ENCODE data around the gene C2orf66.

The C2orf66 gene

GRCh38 chr2:196809260-196809659 lies at the start of gene C2orf66:
Gene C2orf66 (minus strand): TSS chr2:196809355. CDS start chr2:196809336, 19 bp downstream.
- in situ Hi-C loops (cut with HindIII; ENCODE audit: low sequenced_read_pairs), result no loop called here

DNA sequence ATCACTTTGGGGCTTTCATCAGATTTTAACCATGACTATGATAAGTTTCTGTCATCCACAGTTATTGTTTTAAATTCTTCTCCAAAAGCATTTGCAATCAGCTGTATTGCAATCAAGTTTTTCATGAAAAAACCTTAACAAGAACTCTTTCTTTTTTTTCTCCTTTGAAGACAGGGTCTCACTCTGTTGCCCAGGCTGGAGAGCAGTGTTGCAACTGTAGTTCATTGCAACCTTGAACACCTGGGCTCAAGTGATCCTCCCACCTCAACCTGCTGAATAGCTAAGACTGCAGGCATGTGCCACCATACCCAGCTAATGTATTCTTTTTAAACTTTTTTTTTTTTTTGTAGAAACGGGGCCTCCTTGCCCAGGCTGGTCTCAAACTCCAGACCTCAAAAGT lies 45.5 kb upstream of the C2orf66 start:
- in situ Hi-C loops (cut with HindIII; ENCODE audit: low sequenced_read_pairs), result no loop called here

DNA sequence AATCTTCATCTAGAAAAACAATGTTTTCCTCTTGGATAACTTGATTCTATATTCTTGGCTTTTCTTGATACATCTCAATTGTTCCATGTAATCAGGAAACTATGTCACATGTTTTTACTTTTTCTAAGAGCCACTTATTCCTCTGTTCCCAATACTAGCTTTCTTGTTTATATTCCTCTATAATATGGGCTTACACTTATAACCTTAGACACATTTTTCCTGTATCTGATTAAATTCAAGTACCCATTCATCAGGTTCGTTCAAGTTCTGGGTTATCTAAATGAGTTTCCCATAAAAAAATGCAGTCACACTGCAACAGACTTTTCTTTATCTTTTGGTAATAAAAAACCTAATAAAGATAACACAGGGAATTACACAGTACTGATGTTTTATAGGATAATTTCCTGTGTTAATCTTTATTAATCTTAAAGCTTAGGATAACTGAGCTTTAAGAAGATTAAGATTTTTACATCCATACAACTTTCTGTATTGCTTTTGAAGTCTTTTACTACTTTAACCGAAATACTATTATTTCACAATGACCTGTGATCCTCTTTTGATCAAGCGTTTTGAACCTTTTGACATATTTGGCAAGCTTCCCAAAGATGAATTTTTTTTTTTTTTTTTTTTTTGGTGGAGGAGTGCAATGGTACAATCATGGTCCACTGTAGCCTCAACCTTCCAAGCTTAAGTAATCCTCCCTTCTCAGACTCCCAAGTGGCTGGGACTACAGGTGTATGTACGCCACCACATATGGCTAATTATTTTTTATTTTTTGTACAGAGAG lies 44.3 kb upstream of the C2orf66 start:
- in situ Hi-C loops (cut with HindIII; ENCODE audit: low sequenced_read_pairs), result no loop called here

DNA sequence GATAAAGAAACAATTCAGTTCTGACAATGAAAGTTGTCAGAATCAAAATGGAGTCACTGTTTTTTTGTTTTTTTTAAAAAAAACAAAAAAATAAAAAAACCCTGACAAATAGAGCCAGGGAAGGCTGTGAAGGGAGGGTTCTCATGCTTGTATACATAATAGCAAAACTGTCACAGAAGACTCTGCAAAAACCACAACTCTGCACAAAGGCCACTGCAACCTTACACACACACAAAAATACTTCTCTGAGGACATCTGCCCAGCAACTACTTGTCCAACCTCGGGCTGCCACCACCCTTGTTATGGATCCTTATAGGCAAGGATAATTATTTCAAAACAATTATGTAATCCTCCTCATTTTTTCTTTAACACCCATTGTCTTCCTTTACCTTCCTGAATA lies 41.9 kb upstream of the C2orf66 start:
- in situ Hi-C loops (cut with HindIII; ENCODE audit: low sequenced_read_pairs), result no loop called here

GRCh38 chr2:196849895-196850294 lies 40.7 kb upstream of the C2orf66 start:
- in situ Hi-C loops (cut with HindIII; ENCODE audit: low sequenced_read_pairs), result no loop called here

DNA sequence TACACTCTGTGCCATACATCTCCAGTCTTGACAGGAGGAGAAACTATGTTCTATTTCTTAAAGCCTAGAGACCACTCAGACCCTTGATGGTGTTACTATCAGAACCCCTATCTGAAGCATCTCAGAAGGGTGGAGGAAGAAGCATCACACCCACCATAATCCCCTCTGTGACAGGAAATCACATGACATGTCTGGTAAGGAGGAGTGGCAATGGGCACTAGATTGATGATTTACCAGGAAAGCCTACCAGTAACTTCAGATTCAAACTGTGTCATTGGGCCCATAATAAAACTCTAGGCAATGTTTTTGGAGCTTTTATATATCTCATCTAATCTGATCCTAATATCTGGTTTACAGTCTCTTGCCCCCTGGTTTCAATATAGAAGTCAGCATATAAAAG lies 37.1 kb upstream of the C2orf66 start:
- in situ Hi-C loops (cut with HindIII; ENCODE audit: low sequenced_read_pairs), result no loop called here

DNA sequence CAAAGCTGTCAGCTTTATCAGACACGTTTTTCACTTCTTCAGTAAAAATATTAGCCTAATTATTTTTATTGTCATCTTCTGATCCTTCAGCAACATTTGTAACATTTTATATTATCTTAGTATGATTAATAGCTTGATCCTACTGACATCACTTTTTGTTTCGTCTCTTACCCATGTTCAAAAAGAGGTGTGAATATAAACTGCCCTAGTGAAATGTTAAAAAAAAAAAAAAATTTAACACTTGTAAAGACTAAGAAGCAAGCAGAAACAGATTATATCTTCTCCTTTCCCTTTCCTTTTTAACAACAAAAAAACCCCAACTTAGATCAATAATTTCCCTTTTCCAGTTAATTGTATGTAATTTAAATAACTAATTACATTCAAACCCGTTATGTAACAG lies 36.2 kb upstream of the C2orf66 start:
- in situ Hi-C loops (cut with HindIII; ENCODE audit: low sequenced_read_pairs), result no loop called here

DNA sequence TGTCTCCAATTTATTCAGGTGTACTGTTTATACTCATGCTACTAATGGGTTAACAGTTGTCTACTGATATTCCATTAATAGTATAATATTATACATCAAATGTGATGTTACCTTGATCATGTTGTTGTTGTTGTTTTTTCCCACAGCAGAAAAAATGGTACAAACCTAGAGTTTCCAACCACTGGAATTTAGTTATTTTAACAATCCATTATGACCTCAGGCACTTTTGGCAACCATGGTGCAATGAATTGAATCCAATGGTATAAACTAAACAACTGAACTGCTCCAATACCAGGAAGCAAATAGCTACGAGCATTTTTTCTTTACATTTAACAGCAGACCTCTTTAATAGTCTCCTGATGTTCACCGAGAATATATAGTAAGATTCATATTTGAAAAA lies 31.0 kb upstream of the C2orf66 start:
- in situ Hi-C loops (cut with HindIII; ENCODE audit: low sequenced_read_pairs), result no loop called here

GRCh38 chr2:196839574-196839973 lies 30.4 kb upstream of the C2orf66 start:
- in situ Hi-C loops (cut with HindIII; ENCODE audit: low sequenced_read_pairs), result no loop called here

DNA sequence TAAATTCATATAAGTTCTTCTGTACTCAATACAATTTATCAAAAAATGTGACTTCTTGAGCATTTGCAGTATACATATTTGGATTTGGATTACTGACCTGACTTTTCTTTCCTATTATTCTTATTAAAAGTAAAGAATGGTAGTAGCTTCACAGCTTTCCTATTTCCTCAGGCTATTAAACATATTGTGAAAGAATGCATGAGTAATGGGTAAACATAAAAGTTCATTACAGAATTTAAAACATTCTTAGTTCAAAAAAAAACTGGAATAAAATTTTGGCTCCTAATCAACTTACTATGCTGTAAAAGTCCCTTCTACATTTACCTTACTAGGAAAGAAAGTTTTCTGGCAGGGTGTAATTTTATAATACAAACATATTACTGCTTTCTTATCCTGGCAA lies 27.3 kb upstream of the C2orf66 start:
- in situ Hi-C loops (cut with HindIII; ENCODE audit: low sequenced_read_pairs), result no loop called here

DNA sequence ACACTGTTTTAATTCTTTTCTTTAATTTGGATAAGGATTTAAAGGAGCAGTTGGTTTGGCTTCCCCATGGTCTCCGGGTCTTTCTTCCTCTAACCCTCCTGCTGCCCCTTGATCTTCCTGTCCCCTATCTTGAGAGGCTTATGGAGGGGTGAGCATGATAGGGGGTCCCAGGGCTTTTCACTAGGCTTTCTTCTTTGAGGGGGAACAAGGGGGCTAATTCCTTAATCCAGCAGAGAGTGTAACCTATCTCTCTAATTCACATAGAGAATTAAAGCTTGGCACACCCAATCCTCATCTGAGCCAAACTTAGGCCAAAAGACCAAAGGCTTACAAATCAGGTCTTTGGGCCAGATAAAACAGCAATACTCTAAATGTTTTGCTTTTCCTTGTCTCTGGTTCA lies 21.5 kb upstream of the C2orf66 start:
- in situ Hi-C loops (cut with HindIII; ENCODE audit: low sequenced_read_pairs), result no loop called here

DNA sequence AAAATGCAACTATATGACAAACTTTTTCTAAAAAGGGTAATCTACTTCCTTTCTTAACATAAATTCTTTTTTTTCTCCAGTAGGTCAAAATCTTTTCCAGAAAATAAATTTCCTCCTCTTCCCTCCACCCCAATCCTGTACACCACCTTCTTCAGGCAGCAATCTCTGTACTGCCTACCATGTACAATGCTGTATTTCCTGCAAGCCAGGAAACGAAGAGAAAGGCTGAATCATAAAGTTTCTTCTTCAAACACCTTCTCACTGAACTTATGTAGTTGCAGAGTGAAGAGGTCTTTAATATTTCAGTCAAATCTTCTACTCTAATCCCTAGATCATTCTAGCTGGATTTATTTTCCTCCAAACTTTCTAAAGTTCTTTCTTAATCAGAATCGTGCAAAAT lies 18.2 kb upstream of the C2orf66 start:
- in situ Hi-C loops (cut with HindIII; ENCODE audit: low sequenced_read_pairs), result no loop called here

- in situ Hi-C loops (cut with HindIII; ENCODE audit: low sequenced_read_pairs), result no loop called here
Observed at GRCh38 chr2:196823750-196824522, 14.8 kb upstream of the C2orf66 start.

GRCh38 chr2:196821195-196821594 lies 12.0 kb upstream of the C2orf66 start:
- in situ Hi-C loops (cut with HindIII; ENCODE audit: low sequenced_read_pairs), result no loop called here

DNA sequence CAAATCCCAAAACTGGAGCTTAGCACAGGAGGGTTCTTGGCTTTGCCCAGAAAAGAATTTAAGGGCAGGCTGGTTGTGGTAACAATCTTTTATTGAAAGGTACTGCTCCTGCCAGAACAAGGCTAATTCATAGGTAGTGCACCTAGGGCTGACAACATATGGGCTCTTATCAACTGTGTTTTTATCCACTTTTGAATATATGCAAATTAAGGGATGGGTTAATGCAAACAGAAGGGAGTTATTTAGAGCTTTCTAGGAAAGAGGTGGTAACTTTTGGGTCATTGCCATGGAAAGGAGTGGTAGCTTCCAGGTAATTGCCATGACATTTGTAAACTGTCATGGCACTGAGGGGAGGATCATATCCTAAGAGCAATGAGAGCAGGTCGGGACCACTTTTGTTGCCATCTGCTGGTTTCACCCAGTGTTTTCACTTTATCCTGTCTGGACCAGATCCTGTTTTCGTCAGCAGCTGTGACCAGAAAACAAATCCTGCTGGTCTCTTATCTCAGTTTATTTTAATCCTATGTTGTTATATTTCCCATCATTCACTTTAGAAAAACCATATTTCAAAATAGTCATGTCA lies 981 bp downstream of the C2orf66 start:
- in situ Hi-C loops (cut with HindIII; ENCODE audit: low sequenced_read_pairs), result no loop called here

- in situ Hi-C loops (cut with HindIII; ENCODE audit: low sequenced_read_pairs), result no loop called here
Observed at GRCh38 chr2:196804381-196804780, 4.8 kb downstream of the C2orf66 start.

- in situ Hi-C loops (cut with HindIII; ENCODE audit: low sequenced_read_pairs), result no loop called here
Observed at GRCh38 chr2:196802401-196802800, 6.8 kb downstream of the C2orf66 start.

DNA sequence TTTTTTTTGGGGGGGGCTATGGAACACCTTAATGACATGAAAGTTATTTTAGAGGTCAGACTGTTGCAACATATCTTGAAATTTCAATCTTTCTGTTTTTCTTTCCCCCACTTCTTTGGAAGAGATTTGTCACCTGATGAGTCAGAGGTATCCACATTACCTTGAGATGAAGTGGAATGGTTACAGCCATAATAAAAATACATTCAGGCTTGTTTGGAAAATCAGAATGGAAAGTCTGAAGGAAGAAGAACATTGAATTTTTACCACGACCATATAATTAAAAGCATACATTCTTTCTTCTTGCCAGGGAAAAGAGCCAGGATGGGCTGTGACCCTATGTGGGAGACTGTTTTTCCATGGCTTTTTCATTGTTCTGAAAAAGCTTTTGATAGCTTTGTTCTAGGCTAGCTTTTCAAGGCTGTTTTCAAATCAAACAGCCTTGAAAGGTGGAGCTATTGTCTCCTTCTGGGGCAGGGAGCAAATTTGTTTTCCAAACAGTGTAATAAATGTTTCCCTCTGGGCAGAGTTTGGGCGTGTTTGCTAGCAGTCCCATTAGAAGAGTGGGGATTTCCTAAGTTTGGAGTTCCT lies 7.4 kb downstream of the C2orf66 start:
- in situ Hi-C loops (cut with HindIII; ENCODE audit: low sequenced_read_pairs), result no loop called here

- in situ Hi-C loops (cut with HindIII; ENCODE audit: low sequenced_read_pairs), result no loop called here
Observed at GRCh38 chr2:196798980-196799379, 10.2 kb downstream of the C2orf66 start.

DNA sequence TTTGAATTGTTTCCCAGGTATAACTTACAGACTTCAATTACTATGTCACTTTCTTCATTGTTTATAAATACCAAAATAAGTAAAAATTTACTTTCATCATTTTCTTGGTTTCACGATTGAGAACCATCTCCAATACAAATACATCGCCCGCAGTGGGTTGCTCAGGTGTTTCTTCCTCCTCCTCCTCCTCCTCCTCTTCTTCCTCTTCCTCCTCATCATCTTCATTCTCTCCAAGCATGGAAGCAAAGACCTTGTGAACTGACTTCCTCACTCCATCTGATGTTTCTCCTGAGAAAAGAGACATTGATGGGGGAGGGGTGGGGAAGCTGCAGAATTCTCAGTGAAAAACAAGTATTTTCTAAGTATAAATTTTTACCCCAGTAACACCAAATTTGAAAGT lies 16.3 kb downstream of the C2orf66 start:
- in situ Hi-C loops (cut with HindIII; ENCODE audit: low sequenced_read_pairs), result no loop called here

DNA sequence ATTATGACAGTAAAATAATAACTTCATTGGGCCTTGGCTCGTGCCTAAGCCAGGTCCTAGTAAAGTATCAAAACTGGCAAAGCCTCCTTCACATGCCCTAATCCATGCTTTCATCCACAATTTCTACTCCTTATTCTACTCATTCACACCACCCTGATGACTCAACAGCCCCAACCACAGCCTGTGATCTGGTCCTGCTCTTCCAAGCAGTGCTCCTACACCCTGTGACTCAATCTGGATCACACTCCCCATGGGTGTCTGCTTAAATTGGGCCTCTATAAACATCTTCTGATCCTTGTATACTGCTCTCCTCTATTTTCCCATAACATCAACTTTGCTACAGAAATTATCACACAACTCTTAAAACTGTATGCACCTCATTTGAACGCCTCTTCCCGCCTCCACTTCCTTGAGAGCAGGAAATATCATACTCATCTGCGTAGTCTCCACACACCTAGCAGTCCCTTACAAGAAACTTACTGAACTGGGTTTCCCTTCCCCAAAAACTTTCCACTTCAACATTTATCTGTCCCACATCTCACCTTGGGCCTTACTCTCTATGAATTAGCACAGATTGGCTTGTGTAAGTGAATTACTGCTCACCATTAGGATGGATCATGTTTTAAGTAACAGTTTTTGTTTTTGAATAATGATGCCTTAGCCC lies 25.6 kb downstream of the C2orf66 start:
- in situ Hi-C loops (cut with HindIII; ENCODE audit: low sequenced_read_pairs), result no loop called here
